ENCODE measurements around the gene ERC2.

ERC2 gene

GRCh38 chr3:55500555-55501330 is 967.5 kb downstream of the ERC2 start:
- no peak for DNase-seq

DNA sequence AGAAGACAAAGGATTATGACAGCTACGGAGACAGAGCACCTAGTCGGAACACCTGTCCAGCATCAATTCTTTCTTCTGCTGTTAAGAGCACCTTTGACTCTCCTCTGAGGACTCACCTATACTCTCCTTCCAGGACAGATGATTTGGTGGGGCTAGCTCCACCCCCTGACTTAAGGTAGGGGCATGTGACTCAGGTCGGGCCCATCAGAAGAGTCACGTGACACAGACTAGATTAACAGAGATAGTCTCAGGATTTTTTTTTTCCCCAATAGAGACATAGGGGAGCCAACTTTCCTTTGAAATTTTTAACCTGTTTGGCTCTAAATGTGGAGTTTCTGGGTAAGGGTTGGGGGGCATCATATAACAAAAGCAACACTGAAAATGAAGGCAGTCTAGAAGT is 969.7 kb downstream of the ERC2 start:
- DNase-seq = no peak

- DNase-seq = no peak
Measured at GRCh38 chr3:55497250-55497649, 971.0 kb downstream of the ERC2 start.

DNA sequence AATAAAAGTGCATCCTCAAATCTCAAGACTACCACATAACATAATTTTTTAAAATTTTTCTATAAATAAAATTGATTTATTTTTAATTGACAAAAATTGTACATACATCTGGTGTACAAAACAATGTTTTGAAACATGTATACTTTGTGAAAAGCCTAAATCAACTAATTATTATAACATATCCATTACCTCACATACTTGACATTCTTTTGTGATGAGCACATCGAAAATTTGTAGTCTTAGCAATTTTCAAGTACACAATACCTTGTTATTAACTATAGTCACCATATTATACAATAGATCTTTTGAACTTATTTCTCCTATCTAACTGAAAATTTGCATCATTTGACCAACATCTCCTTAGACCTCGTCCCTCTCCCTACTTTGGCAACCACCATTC is 973.3 kb downstream of the ERC2 start:
- no peak for DNase-seq

DNA sequence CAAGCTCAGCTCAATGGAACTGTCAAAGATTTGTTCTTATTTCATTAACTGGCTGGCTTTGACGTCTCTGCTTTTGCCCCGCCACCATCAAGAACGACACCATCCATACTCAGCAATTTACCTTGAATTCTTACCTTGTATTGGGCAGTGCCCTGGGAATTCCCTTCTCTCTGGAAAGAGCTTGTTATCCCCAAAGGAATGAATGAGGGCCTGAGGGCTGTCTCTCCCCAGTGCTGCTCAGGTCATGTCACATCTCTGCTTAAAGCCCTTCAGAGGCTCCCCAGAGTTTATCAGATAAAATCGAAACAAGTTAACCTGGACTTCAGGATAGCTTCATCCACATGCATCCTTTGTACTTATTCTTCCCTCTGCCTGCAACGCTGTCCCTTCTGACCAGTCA is 975.3 kb downstream of the ERC2 start:
- no peak for DNase-seq

DNA sequence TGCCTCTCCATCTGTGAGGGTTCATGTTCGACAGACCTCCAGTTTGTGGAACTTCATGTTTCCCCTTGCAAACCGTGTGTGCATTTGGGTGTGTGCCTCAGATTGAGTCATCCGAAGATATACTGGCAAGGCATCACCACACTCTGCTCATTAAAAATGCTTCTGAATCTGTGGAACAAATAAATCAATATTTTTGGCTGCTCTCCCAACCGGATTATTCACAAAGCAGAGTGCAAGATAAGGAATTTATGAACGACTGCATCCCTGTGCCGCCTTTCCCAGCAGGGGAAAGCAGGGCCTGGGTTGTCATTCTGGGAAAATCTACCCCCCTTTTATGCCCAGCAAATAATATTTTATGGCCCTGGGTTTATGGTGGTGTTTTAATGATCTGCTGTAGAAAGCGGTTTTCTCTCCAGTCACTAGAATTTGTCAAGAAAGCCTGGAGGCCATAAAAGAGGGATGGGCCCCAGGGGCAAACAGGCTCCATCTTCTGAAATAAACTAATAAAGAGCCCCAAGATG is 976.9 kb downstream of the ERC2 start:
- DNase-seq = no peak

GRCh38 chr3:55490276-55490913 is 977.9 kb downstream of the ERC2 start:
- no peak for DNase-seq

DNA sequence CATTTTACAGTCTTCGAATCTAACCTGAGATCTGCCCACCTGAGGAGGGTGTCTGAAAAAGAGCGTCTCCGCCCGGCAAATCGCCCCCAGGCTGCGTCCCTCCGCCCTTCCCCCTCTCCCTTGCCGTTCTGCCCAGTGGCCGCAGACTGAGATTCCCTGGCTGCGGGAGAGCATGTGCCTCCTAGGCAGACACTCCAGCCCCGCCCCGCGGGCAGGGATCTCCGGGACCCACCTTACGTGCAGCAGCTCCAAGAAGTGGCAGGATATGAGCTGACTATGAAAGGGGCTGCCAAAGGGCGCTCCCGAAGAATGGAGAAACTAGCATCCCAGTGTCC is 978.5 kb downstream of the ERC2 start:
- no peak for DNase-seq

DNA sequence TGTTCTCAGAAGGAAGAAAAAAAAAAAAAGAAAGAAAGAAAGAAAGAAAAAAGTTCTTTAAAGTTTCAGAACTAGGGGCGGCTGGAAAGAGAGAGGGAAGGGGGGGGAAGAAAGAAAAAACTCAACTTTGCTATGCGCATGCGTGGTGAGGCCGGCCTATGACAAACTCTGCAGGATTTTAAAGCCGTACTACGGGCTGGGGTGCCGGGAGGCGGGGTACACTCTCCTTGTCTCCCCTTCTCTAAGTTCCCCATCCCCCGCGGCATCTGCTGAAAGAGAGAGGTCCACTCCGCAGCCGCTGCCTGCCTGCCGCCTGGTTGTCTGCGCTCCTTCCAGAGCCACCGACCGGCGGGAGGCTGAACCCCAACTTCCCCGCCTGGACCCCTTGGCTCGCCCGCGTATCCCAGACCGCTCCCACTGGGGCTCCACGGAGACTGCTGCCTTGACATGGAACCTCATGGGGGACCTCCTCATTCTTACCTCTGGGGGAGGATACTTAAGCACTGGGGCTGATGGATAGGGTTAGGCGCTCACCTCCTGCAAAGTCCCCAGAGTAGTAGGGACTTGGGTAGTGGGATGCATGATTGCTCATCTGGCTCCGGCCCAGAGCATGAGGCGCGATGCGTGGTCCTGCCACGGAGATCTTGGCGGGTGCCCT is 979.7 kb downstream of the ERC2 start:
- no peak for DNase-seq

DNA sequence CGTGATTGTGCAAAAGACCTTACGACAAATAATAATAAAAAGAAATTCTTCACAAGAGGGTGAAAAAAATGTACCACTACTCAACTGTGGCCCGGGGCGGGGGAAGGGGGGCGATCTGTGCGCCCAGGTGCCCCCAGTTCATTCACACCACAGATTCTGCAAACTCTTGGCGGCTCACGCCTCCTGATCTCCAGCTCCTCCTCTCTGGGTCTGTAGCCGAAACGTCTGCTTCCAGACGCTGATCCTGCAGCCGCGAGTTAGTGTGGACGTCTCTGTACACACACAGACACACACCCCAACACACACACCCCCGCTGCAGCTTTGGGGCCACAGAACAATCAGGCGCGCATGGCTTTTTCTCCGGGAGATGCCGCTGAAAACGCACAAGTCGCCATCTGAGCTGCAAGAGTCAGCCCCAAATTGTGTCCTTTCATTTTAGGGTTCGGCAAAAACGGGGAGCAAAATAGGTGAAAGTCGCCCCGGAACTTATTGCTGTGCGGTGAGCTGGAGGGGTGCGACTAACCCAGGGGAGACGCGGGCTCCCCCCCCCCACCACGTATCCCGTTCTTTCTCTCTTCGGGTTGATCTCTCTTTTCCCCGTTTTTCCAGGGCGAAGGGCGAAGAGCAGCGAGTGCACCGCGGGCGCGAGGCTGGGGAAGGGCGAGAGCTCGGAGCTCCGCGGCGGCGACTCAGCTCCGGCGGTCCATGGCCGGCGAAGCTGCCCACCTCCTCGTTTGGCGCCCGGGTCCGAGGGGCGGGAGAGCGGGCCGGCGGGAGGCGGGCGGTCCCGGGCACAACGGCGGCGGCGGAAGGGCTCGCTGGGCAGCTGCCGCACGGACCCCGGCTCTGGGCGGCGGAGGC is 980.7 kb downstream of the ERC2 start:
- no peak for DNase-seq

DNA sequence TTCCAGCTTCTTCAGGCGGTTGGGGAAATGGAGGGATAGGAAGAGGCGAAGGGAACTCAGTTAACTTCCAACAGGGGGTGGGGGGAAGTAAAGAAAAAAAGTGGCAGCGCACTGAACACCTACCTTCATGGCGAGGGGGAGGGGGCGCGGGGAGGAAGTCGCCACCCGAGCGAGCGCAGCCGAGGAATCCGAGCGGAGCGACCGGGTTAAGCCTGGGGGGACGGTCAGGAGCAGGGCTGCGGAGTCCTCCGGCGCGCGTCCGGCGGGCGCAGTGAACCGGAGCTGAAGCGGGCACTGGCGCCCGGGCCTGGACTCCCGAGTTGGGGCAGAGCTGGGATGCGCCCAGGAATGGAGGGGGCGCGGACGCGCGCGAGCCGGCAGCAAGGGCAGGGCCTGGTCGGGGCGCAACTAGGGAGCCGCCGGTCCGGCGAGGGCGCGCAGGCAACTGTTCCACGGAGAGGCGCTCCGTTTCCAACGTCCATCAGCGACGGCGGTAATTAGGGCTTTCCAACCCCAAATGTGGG is 981.3 kb downstream of the ERC2 start, which contains the start of gene WNT5A:
Gene WNT5A, minus strand, starts transcription at position 450 of the 524 bp plus-strand sequence. Its CDS starts 321 bp downstream, at position 129.
- no peak for DNase-seq

DNA sequence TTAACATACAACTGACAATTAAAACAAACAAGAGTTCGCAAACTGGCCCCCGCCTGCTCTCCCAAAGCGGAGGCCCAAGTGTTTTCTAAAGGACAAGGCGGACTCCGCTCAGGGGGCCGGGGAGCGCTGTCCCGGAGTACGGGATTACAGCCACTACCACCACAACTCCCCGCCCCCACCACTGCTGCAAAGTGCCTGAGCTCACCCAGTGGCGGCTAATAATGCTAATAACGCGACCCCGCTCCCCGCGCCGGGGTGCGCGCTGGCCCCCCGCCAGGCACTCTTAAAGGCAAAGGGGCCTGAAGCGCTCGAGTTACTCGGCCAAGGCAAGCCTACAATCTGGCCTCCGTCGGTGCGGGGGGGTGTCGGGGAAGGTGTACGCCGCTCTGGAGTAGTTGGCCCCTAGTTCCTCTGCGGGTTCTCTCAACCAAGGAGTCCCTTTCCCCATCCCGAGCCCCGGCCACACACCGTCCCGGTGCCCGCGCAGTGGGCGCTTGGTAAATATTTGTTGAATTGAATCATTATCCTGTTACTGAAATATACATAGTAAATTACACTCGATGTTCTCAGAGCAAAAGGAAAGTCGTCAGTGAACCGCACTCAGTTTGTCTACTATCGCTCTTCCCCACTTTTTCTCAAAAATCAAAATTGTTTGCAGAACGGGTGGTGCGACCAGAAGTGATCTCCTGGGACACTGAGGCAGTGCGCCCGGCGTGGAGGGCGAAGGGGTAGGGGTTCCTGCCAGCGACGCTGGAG is 982.0 kb downstream of the ERC2 start:
- no peak for DNase-seq

GRCh38 chr3:55484801-55485791 is 983.2 kb downstream of the ERC2 start:
- DNase-seq = peak; percentile 36

- DNase-seq = no peak
Measured at GRCh38 chr3:55484191-55484689, 984.0 kb downstream of the ERC2 start.

DNA sequence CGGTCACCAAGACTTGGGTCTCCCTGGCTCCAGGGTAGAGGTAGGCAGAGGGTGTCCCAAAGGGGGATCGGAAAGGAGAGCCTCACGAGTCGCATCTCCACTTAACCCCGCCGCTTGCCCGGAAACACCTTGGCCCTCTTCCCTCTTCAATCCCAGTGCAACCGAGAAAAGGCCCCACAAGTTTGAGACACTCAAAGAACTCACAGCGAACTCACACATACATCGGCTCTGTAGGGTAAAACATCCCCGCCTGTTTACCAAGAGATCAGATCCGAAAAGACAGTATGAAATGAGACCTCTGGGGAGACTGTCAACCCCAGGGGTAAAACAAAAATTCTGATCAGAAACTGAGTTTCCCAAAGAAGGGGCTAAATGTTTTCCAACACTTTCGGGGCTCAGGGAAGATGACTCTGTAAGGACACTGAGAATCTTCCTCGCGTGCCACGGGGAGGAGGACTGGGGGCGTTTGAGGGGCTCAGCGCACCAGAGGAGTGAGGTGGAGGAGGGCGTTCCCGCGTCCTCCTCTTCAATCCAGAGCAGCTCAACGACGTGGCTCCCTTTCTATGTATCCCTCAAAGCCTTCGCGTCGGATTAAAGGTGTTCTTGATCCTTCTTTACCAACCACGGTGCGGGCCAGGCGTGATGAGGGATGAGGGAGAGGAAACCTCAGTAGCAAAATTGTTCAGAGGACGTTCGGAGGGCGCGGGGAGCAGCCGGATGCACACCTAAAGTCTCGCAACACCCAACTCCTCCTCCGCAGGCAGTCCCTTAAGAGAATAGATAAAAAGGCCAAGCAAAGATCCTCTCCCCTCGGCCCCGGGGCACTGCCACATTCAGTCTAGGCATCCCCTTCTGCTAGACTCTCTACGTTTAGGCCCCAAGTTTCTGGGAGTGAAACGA is 984.8 kb downstream of the ERC2 start:
- no peak for DNase-seq

DNA sequence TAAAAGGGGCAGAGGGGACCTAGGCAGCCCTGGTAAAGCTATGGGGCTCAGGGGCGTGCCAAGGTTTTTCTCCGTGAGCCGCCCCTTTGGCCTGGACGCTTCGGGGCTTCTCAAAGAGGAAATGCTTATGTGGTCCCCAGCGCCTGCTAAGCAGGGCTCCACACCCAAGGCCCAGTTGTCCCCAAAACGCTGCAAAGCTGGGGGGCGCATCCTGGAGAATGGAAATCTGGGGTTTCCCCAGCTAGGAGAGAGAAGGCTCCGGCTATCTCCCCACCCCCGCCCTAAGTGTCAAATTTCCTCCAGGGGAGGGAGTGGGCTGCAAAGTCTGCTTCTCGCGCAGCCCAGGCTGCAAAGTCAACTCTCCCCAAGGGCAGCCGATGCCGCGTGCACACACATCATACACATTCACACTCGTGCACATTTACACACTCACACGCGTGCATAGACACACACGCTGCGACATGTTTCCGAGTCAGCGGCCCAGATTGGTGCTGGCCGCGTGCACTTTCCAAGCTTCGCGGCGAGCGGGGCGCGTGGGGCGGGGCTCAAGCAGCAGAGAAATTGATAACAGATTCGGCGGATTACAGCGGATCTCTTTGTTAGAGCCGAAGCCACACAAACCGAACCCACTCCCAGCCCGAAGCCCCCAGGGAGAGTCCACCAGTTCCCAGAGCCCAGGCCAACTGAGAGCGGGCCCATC is 985.6 kb downstream of the ERC2 start:
- no peak for DNase-seq

- DNase-seq = no peak
Measured at GRCh38 chr3:55481744-55482495, 986.3 kb downstream of the ERC2 start.

Measured in NCI-H2029 (cell line).